Stomach (tissue), 19 donors: ENCODE data around the gene MMD. TPM values are rescaled to one million over a fixed set of nuclear protein-coding genes. Genes with fewer than 3 reads are reported as not detected.
A peak's percentile ranks its signal among the peaks of the same experiment; 100 is the strongest.
"Not testable (repeated sequence)": the region's sequence is repeated elsewhere in the genome, so short reads cannot be mapped to it uniquely, and the experiment has no call there.

Experiments used
- DNase-seq, 2 donors: peaks; one replicate each; pipeline versions ENCODE4 v3.0.0 to v3.0.0-alpha.2; 2013 to 2019
- H3K27ac ChIP-seq, 5 donors: fragments of 200-600 bp in 4 of 5; sonication (generic) in 4 of 5; one replicate each; pipeline ENCODE4 v1.5.1; 2013 to 2019; ENCODE audit warnings: mild to moderate bottlenecking in 1 of 5, moderate library complexity in 1 of 5
- H3K27me3 ChIP-seq, 3 donors: fragments of 200-600 bp; sonication (generic); one replicate each; pipeline ENCODE4 v1.5.1; 2017 to 2019; ENCODE audit warnings: mixed run types in 1 of 3
- H3K36me3 ChIP-seq, 4 donors: fragments of 200-600 bp; sonication (generic); 1 replicate in 3 of 4; 2 replicates in 1 of 4; pipeline ENCODE4 v1.5.1; 2016 to 2019
- H3K4me1 ChIP-seq, 4 donors: fragments of 200-600 bp; sonication (generic); one replicate each; pipeline ENCODE4 v1.5.1; 2016 to 2019
- H3K4me3 ChIP-seq, 4 donors: fragments of 200-600 bp; sonication (generic) in 3 of 4; one replicate each; pipeline ENCODE4 v1.5.1; 2016 to 2019; ENCODE audit warnings: mild to moderate bottlenecking in 1 of 4
- H3K9me3 ChIP-seq, 4 donors: fragments of 200-600 bp; sonication (generic); one replicate each; pipeline ENCODE4 v1.5.1; 2016 to 2019
- EP300 ChIP-seq: sonication (generic); formaldehyde crosslinking; IDR thresholded peaks from one replicate; pipeline ENCODE4 v1.6.1; 2017; ENCODE audit warnings: antibody characterized with exemption
- POLR2A ChIP-seq, 4 donors: fragments of 450-650 bp; IDR thresholded peaks; one replicate each; pipeline ENCODE4 v1.6.1; 2016; ENCODE audit warnings: antibody characterized with exemption in 4 of 4, control low read depth in 2 of 4, mild to moderate bottlenecking in 1 of 4, moderate library complexity in 1 of 4
- POLR2AphosphoS5 ChIP-seq, 3 donors: sonication (generic); formaldehyde crosslinking; IDR thresholded peaks; one replicate each; pipeline ENCODE4 v1.6.1; 2016; ENCODE audit warnings: antibody characterized with exemption in 3 of 3
- WGBS, 5 donors: extraction: QIAGEN DNeasy Blood & Tissue Kit in 3 of 5; methylation state at CpG; one replicate each; pipeline versions ENCODE4 v1.1.5 to v1.1.7; 2013 to 2018; 5-methylcytosine and 5-hydroxymethylcytosine counted together
- intact Hi-C: fragments of 100-400 bp; cut with DNase I; formaldehyde crosslinking; loops from one replicate; pipeline ENCODE4 v1.15.1; 2023; ENCODE audit warnings: low total_unique reads
- long read RNA-seq, 10 donors: transcript quantifications; one replicate each; lab custom pipeline, GENCODE V29; 2026
- polyA plus RNA-seq, 3 donors: library from polyadenylated mRNA; stranded (reverse); fragments of 200-250 nt; gene quantifications; one replicate each; pipeline ENCODE4 v1.2.3, GENCODE V29; 2013
- total RNA-seq, 5 donors: library from RNA; depleted of rRNA; stranded (reverse); fragments of >200 nt; gene quantifications; one replicate each; pipeline versions ENCODE4 v1.1.0 to v1.2.3, GENCODE V29; 2014 to 2016
- TF ChIP-seq, protein P1 (sequence below), 7 experiments: fragments of 450-650 bp in 4 of 7; fragments of 200-600 bp in 3 of 7; sonication (generic) in 3 of 7; IDR thresholded peaks; one replicate each; pipeline ENCODE4 v1.5.1; 2016 to 2019; ENCODE audit warnings: antibody characterized with exemption in 7 of 7, control low read depth in 2 of 7, mild to moderate bottlenecking in 1 of 7
- donor health status: healthy with polysubstance abuse.
- donor health status: Bipolar disorder and iron deficiency.
- donor health status: healthy.

Gene MMD, protein sequence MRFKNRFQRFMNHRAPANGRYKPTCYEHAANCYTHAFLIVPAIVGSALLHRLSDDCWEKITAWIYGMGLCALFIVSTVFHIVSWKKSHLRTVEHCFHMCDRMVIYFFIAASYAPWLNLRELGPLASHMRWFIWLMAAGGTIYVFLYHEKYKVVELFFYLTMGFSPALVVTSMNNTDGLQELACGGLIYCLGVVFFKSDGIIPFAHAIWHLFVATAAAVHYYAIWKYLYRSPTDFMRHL
- total RNA-seq (10 to 100 TPM in 4 of 5 donors, 1 to 10 TPM in 1; 3.1 to 65.3 (median 11.9) TPM), polyA plus RNA-seq (10 to 100 TPM in 2 of 3 donors, 1 to 10 TPM in 1; 4.9 to 18.8 (median 13.1) TPM)
- long read RNA-seq, donor 1, transcript MMD-201 (7 exons, 2,735 nt) = major isoform, 5 of 5 reads
- long read RNA-seq, donor 1, partial matches to known transcripts = 0 of 5 reads
- long read RNA-seq, donor 1, other reads (novel, unspliced or antisense) = 0 of 5 reads
- long read RNA-seq, donor 2, partial matches to known transcripts = 0 of 4 reads
- long read RNA-seq, donor 2, other reads (novel, unspliced or antisense) = 0 of 4 reads
- long read RNA-seq, donor 3, partial matches to known transcripts = 0 of 2 reads
- long read RNA-seq, donor 3, other reads (novel, unspliced or antisense) = 0 of 2 reads
- long read RNA-seq, donor 4 = 0 reads
- long read RNA-seq, donor 5, transcript MMD-201 (7 exons, 2,735 nt) = major isoform, 6 of 7 reads
- long read RNA-seq, donor 5, partial matches to known transcripts = 0 of 7 reads
- long read RNA-seq, donor 5, other reads (novel, unspliced or antisense) = 0 of 7 reads
- long read RNA-seq, donor 6, transcript MMD-201 (7 exons, 2,735 nt) = major isoform, 5 of 6 reads
- long read RNA-seq, donor 6, partial matches to known transcripts = 0 of 6 reads
- long read RNA-seq, donor 6, other reads (novel, unspliced or antisense) = 0 of 6 reads
- long read RNA-seq, donor 7, transcript MMD-201 (7 exons, 2,735 nt) = major isoform, 8 of 11 reads
- long read RNA-seq, donor 7, partial matches to known transcripts = 0 of 11 reads
- long read RNA-seq, donor 7, other reads (novel, unspliced or antisense) = 0 of 11 reads
- long read RNA-seq, donor 8, partial matches to known transcripts = 0 of 3 reads
- long read RNA-seq, donor 8, other reads (novel, unspliced or antisense) = 0 of 3 reads
- long read RNA-seq, donor 9, partial matches to known transcripts = 0 of 3 reads
- long read RNA-seq, donor 9, other reads (novel, unspliced or antisense) = 0 of 3 reads
- long read RNA-seq, donor 10, partial matches to known transcripts = 0 of 2 reads
- long read RNA-seq, donor 10, other reads (novel, unspliced or antisense) = 0 of 2 reads

DNA sequence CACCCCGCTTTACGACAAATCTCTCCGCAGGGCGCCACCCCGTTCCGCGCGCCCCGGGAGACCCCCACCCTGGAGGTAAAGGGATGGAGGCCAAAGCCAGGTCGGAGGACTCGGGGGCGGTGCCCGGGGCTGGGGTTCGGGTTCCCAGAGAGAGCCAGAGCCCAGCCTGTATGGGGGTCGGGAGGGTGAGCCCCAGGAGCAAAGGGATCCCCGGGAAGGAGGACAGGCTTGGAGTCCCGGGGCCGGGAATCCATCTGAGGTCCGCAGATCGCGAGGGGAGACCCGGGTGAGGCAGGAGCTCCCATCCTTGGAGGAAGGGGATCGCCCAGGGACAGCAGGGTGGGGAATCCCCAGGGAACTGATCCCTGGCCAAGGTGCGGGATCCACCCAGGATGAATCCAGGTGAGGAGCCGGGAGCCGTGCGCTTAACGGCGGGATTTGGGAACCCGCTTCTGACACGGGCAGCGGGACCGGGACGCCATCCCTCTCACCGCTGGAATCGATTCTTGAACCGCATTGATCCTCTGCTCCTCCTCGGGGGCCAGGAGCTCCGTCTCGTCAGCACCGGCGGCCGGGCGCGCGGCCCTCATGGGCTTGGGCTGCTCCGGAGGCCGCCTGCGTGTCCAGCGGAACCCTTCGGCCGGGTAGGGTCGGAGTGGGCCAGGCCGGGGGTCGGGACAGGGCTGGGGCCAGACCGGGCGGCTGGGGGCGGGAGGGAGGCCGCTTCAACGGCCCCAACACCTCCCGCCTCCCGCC lies at the start of gene MMD:
Gene MMD (minus strand): TSS at position 657 of the 756 bp plus-strand sequence. CDS start 140 bp downstream, at position 517.
- H3K27ac ChIP-seq = peak within 1 kb of the TSS; percentile 59 to 90 (median 88)

DNA sequence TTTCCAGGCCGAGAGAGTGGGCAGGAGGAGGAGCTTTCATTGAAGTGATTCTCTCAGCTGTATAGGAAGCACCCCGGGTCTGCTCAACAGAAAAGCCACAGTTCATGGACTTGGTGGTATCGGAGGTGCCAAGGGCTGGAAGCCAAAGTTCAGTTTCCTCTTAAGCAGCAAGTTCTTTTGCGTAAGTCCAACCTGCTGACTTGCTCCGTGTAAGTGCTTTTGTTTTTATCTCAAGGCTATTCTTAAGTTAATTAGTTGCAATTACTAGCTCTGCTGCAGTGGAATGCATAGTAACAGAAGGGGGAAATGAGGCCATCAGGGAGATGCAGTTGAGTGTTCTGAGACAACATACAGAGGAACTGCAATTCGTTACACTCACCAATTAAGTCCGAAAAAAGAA lies 45.0 kb upstream of the MMD start:
- Histone ChIP-seq H3K27ac (no peak overlapping the region), H3K4me1 (no peaks in the 10 kb centered on the region), H3K4me3 (no peak overlapping the region), H3K36me3 (no peaks in the 10 kb centered on the region), H3K27me3 (no peaks in the 10 kb centered on the region), H3K9me3 (no peaks in the 10 kb centered on the region)
- intact Hi-C loops = no loop called here
- 52 to 73% (median 62%) methylated on average over 7 of the region's 7 CpGs for WGBS, 5 donors
- no peak for DNase-seq
- no peak for TF ChIP-seq POLR2A (IDR thresholded peaks at IDR 0.05)
- no peak for TF ChIP-seq POLR2AphosphoS5 (IDR thresholded peaks at IDR 0.05)
- no peak for TF ChIP-seq EP300
- TF ChIP-seq, protein P1, sequence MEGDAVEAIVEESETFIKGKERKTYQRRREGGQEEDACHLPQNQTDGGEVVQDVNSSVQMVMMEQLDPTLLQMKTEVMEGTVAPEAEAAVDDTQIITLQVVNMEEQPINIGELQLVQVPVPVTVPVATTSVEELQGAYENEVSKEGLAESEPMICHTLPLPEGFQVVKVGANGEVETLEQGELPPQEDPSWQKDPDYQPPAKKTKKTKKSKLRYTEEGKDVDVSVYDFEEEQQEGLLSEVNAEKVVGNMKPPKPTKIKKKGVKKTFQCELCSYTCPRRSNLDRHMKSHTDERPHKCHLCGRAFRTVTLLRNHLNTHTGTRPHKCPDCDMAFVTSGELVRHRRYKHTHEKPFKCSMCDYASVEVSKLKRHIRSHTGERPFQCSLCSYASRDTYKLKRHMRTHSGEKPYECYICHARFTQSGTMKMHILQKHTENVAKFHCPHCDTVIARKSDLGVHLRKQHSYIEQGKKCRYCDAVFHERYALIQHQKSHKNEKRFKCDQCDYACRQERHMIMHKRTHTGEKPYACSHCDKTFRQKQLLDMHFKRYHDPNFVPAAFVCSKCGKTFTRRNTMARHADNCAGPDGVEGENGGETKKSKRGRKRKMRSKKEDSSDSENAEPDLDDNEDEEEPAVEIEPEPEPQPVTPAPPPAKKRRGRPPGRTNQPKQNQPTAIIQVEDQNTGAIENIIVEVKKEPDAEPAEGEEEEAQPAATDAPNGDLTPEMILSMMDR (IDR thresholded peaks at IDR 0.05) = no peak

More for the DNA sequence above, at the start of gene MMD:
- peak within 1 kb of the TSS; percentile 71 to 97 (median 82) for H3K4me3 ChIP-seq
- peaks cover 4 to 41% (median 23%) of the 10 kb centered on the region in 4 donors for H3K4me1 ChIP-seq
- no peaks in the 10 kb centered on the region for H3K9me3 ChIP-seq
- no peak for DNase-seq
- peaks cover 0 to 9% (median 0%) of the 10 kb centered on the region in 3 donors for H3K27me3 ChIP-seq
- TF ChIP-seq, protein P1 (IDR thresholded peaks at IDR 0.05) = no peak
- no peak for TF ChIP-seq EP300
- no peak for TF ChIP-seq POLR2A (IDR thresholded peaks at IDR 0.05)
- no peak for TF ChIP-seq POLR2AphosphoS5 (IDR thresholded peaks at IDR 0.05)
- WGBS, 5 donors = 0 to 2% (median 1%) methylated on average over 26 to 57 of the region's 62 CpGs
- intact Hi-C loops = no loop called here
- H3K36me3 ChIP-seq = no peaks in the 10 kb centered on the region

DNA sequence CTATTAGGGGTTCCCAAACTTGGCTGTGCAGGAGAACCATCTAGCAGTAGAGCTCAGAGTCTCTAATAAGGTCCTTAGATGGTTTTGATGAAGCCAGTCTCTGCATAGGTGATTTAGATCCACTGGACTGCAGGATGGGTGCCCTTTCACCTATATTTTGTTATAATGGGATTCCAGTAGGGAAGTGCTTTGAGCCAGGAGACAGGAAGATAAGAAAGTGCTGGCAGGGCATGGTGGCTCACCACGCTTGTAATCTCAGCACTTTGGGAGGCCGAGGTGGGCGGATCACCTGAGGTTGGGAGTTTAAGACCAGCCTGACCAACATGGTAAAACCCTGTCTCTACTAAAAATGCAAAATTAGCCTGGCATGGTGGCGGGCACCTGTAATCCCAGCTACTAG lies 44.1 kb upstream of the MMD start:
- H3K9me3 ChIP-seq, DNase-seq, H3K27me3 ChIP-seq, H3K36me3 ChIP-seq, intact Hi-C loops, H3K4me3 ChIP-seq, H3K4me1 ChIP-seq, H3K27ac ChIP-seq: not testable (repeated sequence)
- 76 to 90% (median 84%) methylated on average over 4 of the region's 4 CpGs for WGBS, 5 donors

DNA sequence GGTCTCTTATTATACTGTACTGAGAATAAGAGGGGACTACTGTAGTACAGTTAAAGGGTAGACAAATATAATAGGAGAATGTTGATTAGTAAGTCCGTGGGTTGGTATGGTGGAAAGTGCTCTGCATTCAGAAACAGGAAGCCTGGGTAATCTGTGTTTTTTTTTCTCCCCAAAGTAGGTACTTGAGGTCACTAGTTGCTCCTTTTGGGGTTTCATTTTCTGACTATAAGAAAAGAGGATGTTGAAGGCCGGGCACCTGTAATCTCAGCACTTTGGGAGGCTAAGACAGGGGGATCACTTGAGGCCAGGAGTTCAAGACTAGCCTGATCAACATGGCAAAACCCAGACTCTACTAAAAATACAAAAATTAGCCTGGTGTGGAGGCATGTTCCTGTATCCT lies 42.0 kb upstream of the MMD start:
- Histone ChIP-seq H3K4me1 (no peaks in the 10 kb centered on the region), H3K27me3 (no peaks in the 10 kb centered on the region), H3K9me3 (no peaks in the 10 kb centered on the region), H3K36me3 (no peaks in the 10 kb centered on the region), H3K27ac (no peak overlapping the region), H3K4me3 (no peak overlapping the region)
- DNase-seq = no peak
- TF ChIP-seq POLR2AphosphoS5 (IDR thresholded peaks at IDR 0.05) (no peak), POLR2A (IDR thresholded peaks at IDR 0.05) (no peak), EP300 (no peak)
- TF ChIP-seq, protein P1 (IDR thresholded peaks at IDR 0.05) = no peak
- WGBS, 5 donors = 51 to 63% (median 61%) methylated on average over 2 of the region's 2 CpGs
- intact Hi-C loops = no loop called here
